Activated CD8-positive, alpha-beta T cell treated with anti-CD3 and anti-CD28 coated beads for 36 hours (primary cell): ENCODE results near the gene C14orf180. TPM values are rescaled to one million over a fixed set of nuclear protein-coding genes. Genes with fewer than 3 reads are reported as not detected.

Experiments
- ATAC-seq: fragments of 200-7000 bp; cut with Tn5 transposase; one replicate; pipeline ENCODE4 v1.10.0; 2021; ENCODE audit warnings: mild to moderate bottlenecking, moderate library complexity
- CTCF ChIA-PET: fragments of 350-600 bp; sonication (Branson Sonifier 250); formaldehyde crosslinking; loops from one replicate; lab custom pipeline; 2021; ENCODE audit warnings: antibody characterized with exemption; lab: Charles Lee
- POLR2A ChIA-PET: fragments of 350-600 bp; sonication (Branson Sonifier 250); formaldehyde crosslinking; loops from one replicate; lab custom pipeline; 2021; ENCODE audit warnings: antibody characterized with exemption; lab: Charles Lee
- DNase-seq: peaks from one replicate; pipeline ENCODE4 v3.0.0-alpha.2; 2020
- H3K27ac Mint-ChIP-seq: one replicate; pipeline ENCODE4 v1.8.0; 2021; ENCODE audit warnings: mild to moderate bottlenecking, mixed read lengths
- H3K27me3 Mint-ChIP-seq: one replicate; pipeline ENCODE4 v1.8.0; 2021; ENCODE audit warnings: mixed read lengths
- H3K36me3 Mint-ChIP-seq: one replicate; pipeline ENCODE4 v1.8.0; 2021; ENCODE audit warnings: low read depth, mixed read lengths
- H3K4me1 Mint-ChIP-seq: one replicate; pipeline ENCODE4 v1.8.0; 2021; ENCODE audit warnings: low read depth, mixed read lengths
- H3K4me3 Mint-ChIP-seq: one replicate; pipeline ENCODE4 v1.8.0; 2021; ENCODE audit warnings: mild to moderate bottlenecking, moderate library complexity, mixed read lengths
- H3K9me3 Mint-ChIP-seq: one replicate; pipeline ENCODE4 v1.8.0; 2021; ENCODE audit warnings: mixed read lengths
- intact Hi-C: fragments of 100-400 bp; cut with micrococcal nuclease; formaldehyde crosslinking; loops from one replicate; pipeline ENCODE4 v1.10.0; 2022
- total RNA-seq, 2 experiments: library from RNA; stranded (reverse); gene quantifications; one replicate each; pipeline ENCODE4 v1.2.3, GENCODE V29; 2021
- TF ChIP-seq, protein P1 (sequence below): fragments of 200-600 bp; IDR thresholded peaks from one replicate; pipeline ENCODE4 v1.8.0; 2022; ENCODE audit warnings: antibody characterized with exemption, mild to moderate bottlenecking

C14orf180 gene
- total RNA-seq, 2 experiments from 2014 or later: not detected

- H3K4me3 Mint-ChIP-seq: no peak overlapping the region
- intact Hi-C loops: no loop called here
- no peak overlapping the region for H3K27ac Mint-ChIP-seq
- no peaks in the 10 kb centered on the region for H3K36me3 Mint-ChIP-seq
- no peaks in the 10 kb centered on the region for H3K9me3 Mint-ChIP-seq
- POLR2A ChIA-PET: interaction anchor here (0.7 kb wide), 1 partner anchor 11 kb away, joined by 3 read pairs; no protein-coding TSS in a partner anchor
- H3K4me1 Mint-ChIP-seq: no peaks in the 10 kb centered on the region
- no peaks in the 10 kb centered on the region for H3K27me3 Mint-ChIP-seq
- DNase-seq (no peak), ATAC-seq (no peak)
- CTCF ChIA-PET: no interaction called here
- TF ChIP-seq, protein P1, sequence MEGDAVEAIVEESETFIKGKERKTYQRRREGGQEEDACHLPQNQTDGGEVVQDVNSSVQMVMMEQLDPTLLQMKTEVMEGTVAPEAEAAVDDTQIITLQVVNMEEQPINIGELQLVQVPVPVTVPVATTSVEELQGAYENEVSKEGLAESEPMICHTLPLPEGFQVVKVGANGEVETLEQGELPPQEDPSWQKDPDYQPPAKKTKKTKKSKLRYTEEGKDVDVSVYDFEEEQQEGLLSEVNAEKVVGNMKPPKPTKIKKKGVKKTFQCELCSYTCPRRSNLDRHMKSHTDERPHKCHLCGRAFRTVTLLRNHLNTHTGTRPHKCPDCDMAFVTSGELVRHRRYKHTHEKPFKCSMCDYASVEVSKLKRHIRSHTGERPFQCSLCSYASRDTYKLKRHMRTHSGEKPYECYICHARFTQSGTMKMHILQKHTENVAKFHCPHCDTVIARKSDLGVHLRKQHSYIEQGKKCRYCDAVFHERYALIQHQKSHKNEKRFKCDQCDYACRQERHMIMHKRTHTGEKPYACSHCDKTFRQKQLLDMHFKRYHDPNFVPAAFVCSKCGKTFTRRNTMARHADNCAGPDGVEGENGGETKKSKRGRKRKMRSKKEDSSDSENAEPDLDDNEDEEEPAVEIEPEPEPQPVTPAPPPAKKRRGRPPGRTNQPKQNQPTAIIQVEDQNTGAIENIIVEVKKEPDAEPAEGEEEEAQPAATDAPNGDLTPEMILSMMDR: no peak
These were observed 23.1 kb upstream of the C14orf180 start for GRCh38 chr14:104556256-104557021.

GRCh38 chr14:104557086-104557485 lies 22.5 kb upstream of the C14orf180 start:
- intact Hi-C loops: no loop called here
- Mint-ChIP-seq H3K9me3 (no peaks in the 10 kb centered on the region), H3K27ac (no peak overlapping the region), H3K36me3 (no peaks in the 10 kb centered on the region), H3K4me1 (no peaks in the 10 kb centered on the region), H3K4me3 (no peak overlapping the region), H3K27me3 (no peaks in the 10 kb centered on the region)
- CTCF ChIA-PET: no interaction called here
- no peak for DNase-seq
- no peak for ATAC-seq
- POLR2A ChIA-PET: no interaction called here
- TF ChIP-seq, protein P1: no peak

DNA sequence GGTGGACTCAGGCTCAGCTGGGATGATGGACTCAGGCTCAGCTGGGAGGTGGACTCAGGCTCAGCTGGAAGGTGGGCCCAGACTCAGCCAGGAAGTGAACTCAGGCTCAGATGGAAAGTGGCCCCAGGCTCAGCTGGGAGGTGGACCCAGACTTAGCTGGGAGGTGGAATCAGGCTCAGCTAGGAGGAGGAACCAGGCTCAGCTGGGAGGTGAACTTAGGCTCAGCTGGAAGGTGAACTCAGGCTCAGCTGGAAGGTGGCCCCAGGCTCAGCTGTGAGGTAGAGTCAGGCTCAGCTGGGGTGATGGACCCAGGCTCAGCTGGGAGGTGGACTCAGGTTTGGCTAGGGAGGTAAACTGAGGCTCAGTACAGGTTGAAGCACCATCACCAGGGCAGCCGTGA lies 21.8 kb upstream of the C14orf180 start:
- H3K4me3 Mint-ChIP-seq: no peak overlapping the region
- intact Hi-C loops: no loop called here
- TF ChIP-seq, protein P1: no peak
- no peaks in the 10 kb centered on the region for H3K4me1 Mint-ChIP-seq
- no peaks in the 10 kb centered on the region for H3K36me3 Mint-ChIP-seq
- POLR2A ChIA-PET: no interaction called here
- no peaks in the 10 kb centered on the region for H3K27me3 Mint-ChIP-seq
- ATAC-seq (no peak), DNase-seq (no peak)
- H3K27ac Mint-ChIP-seq: no peak overlapping the region
- no peaks in the 10 kb centered on the region for H3K9me3 Mint-ChIP-seq
- CTCF ChIA-PET: no interaction called here

GRCh38 chr14:104558231-104559027 lies 21.1 kb upstream of the C14orf180 start:
- DNase-seq (no peak), ATAC-seq (no peak)
- H3K4me1 Mint-ChIP-seq: no peaks in the 10 kb centered on the region
- no peak overlapping the region for H3K4me3 Mint-ChIP-seq
- ChIA-PET CTCF (no interaction called here), POLR2A (no interaction called here)
- TF ChIP-seq, protein P1: no peak
- H3K27me3 Mint-ChIP-seq: no peaks in the 10 kb centered on the region
- no peaks in the 10 kb centered on the region for H3K36me3 Mint-ChIP-seq
- intact Hi-C loops: no loop called here
- H3K9me3 Mint-ChIP-seq: no peaks in the 10 kb centered on the region
- no peak overlapping the region for H3K27ac Mint-ChIP-seq
